GM19463 (cell line): ENCODE measurements around the gene ITGA2.

Experiments used
- ATAC-seq: cut with Tn5 transposase; IDR thresholded peaks from one replicate; pipeline ENCODE4 v1.9.1; 2021; ENCODE audit warnings: mild to moderate bottlenecking, moderate library complexity; ENCODE audit not compliant: unreplicated experiment

ITGA2 gene

GRCh38 chr5:52988335-52989024, 672 bp upstream of the ITGA2 start:
- peak; percentile 17 for ATAC-seq

GRCh38 chr5:52989781-52990527, 802 bp downstream of the ITGA2 start:
- ATAC-seq: peak; percentile 25

GRCh38 chr5:52990528-52990925, 1.4 kb downstream of the ITGA2 start:
- ATAC-seq: no peak

GRCh38 chr5:52993367-52993766, 4.2 kb downstream of the ITGA2 start:
- ATAC-seq: no peak

GRCh38 chr5:52994266-52994665, 5.1 kb downstream of the ITGA2 start:
- no peak for ATAC-seq

GRCh38 chr5:52995095-52995494, 5.9 kb downstream of the ITGA2 start:
- no peak for ATAC-seq

GRCh38 chr5:52995914-52996313, 6.8 kb downstream of the ITGA2 start:
- ATAC-seq: no peak

- no peak for ATAC-seq
Observed at GRCh38 chr5:52996979-52997378, 7.8 kb downstream of the ITGA2 start.

- ATAC-seq: no peak
Observed at GRCh38 chr5:52997424-52997823, 8.3 kb downstream of the ITGA2 start.

GRCh38 chr5:52998552-52999313, 9.6 kb downstream of the ITGA2 start:
- peak; percentile 53 for ATAC-seq

- no peak for ATAC-seq
Observed at GRCh38 chr5:52999344-52999949, 10.3 kb downstream of the ITGA2 start.

- ATAC-seq: no peak
Observed at GRCh38 chr5:53001541-53001940, 12.4 kb downstream of the ITGA2 start.

GRCh38 chr5:53002491-53002890, 13.3 kb downstream of the ITGA2 start:
- ATAC-seq: no peak

- ATAC-seq: no peak
Observed at GRCh38 chr5:53003144-53003543, 14.0 kb downstream of the ITGA2 start.

GRCh38 chr5:53006911-53007890, 18.0 kb downstream of the ITGA2 start:
- no peak for ATAC-seq

- ATAC-seq: peak; percentile 95
Observed at GRCh38 chr5:53008751-53009150, 19.6 kb downstream of the ITGA2 start.

GRCh38 chr5:53009816-53010215, 20.7 kb downstream of the ITGA2 start:
- no peak for ATAC-seq

- no peak for ATAC-seq
Observed at GRCh38 chr5:53010814-53011213, 21.7 kb downstream of the ITGA2 start.

- ATAC-seq: no peak
Observed at GRCh38 chr5:53011233-53011632, 22.1 kb downstream of the ITGA2 start.

GRCh38 chr5:53013857-53014256, 24.7 kb downstream of the ITGA2 start:
- no peak for ATAC-seq
